ENCODE measurements around the gene HID1.
"Not testable (repeated sequence)": the region's sequence is repeated elsewhere in the genome, so short reads cannot be mapped to it uniquely, and the experiment has no call there.

The HID1 gene

GRCh38 chr17:74916136-74916850, 56.3 kb downstream of the HID1 start:
- no peak for DNase-seq (ENCODE audit: extremely low spot score)
- CTCF ChIA-PET = no interaction called here
- POLR2A ChIA-PET = interaction anchor here (1.8 kb wide), 1 partner anchor 43 kb away, joined by 7 read pairs; the partner anchor contains the start of gene FDXR
- TF ChIP-seq TARDBP (IDR thresholded peaks at IDR 0.05) (no peak), ELF4 (IDR thresholded peaks at IDR 0.05) (no peak), ZNF384 (IDR thresholded peaks at IDR 0.05) (no peak), FOXK2 (IDR thresholded peaks at IDR 0.05) (no peak), CTBP1 (IDR thresholded peaks at IDR 0.05; ENCODE audit: borderline replicate concordance) (no peak), LEF1 (IDR thresholded peaks at IDR 0.05; ENCODE audit: borderline replicate concordance) (no peak), HDGF (IDR thresholded peaks at IDR 0.05; ENCODE audit: borderline replicate concordance) (no peak), FOXA1 (IDR thresholded peaks at IDR 0.05) (no peak), SP1 (IDR thresholded peaks at IDR 0.05) (no peak)

GRCh38 chr17:74911423-74911822, 61.1 kb downstream of the HID1 start:
- CTCF ChIA-PET; POLR2A ChIA-PET; DNase-seq (ENCODE audit: extremely low spot score): not testable (repeated sequence)

DNA sequence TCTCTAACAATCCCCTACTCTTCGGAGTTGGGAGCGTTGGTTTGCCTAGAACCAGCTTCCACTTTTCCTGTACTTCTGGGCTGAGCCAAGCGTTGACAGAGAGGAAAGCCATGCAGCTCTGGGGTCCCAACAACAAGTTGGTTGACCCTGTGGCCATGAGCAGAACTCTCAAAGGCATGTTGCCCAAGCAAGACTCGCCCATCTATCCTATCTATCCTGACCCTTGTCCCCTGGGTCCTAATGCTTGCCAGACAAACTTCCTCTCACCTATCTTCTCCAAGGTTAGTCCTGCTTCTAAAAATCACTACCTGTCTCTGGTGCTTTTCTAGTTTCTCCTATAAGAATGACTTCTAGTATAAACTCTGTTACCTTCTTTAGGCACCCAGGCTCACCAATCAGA, 63.5 kb downstream of the HID1 start:
- CTCF ChIA-PET; DNase-seq (ENCODE audit: extremely low spot score): not testable (repeated sequence)
- POLR2A ChIA-PET = interaction anchor here (0.8 kb wide), 1 partner anchor 36 kb away, joined by 4 read pairs; no protein-coding TSS in a partner anchor

- no peak for DNase-seq (ENCODE audit: extremely low spot score)
- ChIA-PET CTCF (interaction anchor here (0.7 to 1.0 kb wide), 2 partner anchors 16 to 41 kb away, joined by 3 to 5 read pairs; no protein-coding TSS in a partner anchor), POLR2A (interaction anchor here (4.6 kb wide), 1 partner anchor 34 kb away, joined by 36 read pairs; the partner anchor contains the start of gene FDXR)
- TF ChIP-seq CTBP1 (IDR thresholded peaks at IDR 0.05; ENCODE audit: borderline replicate concordance) (no peak), FOXA1 (IDR thresholded peaks at IDR 0.05) (no peak), L3MBTL2 (conservative IDR thresholded peaks at IDR 0.05) (no peak), ZNF384 (IDR thresholded peaks at IDR 0.05) (no peak), SP1 (IDR thresholded peaks at IDR 0.05) (no peak), ARNT (IDR thresholded peaks at IDR 0.05) (no peak), NFRKB (IDR thresholded peaks at IDR 0.05) (no peak), ELF4 (IDR thresholded peaks at IDR 0.05) (no peak), PKNOX1 (IDR thresholded peaks at IDR 0.05) (no peak), BHLHE40 (IDR thresholded peaks at IDR 0.05; ENCODE audit: borderline replicate concordance) (no peak), HDGF (IDR thresholded peaks at IDR 0.05; ENCODE audit: borderline replicate concordance) (no peak)
These were observed 65.5 kb downstream of the HID1 start for GRCh38 chr17:74907012-74907411.

- POLR2A ChIA-PET = interaction anchor here (4.6 kb wide), 1 partner anchor 33 kb away, joined by 36 read pairs; the partner anchor contains the start of gene FDXR
- DNase-seq (ENCODE audit: extremely low spot score) = not testable (repeated sequence)
- CTCF ChIA-PET = interaction anchor here (0.6 to 1.0 kb wide), 3 partner anchors 15 to 41 kb away, joined by 3 to 5 read pairs (median 3); no protein-coding TSS in a partner anchor
- 0 out of 2 replicates have a peak, but pooled peaks have one; percentile 7 for TF ChIP-seq PKNOX1 (IDR thresholded peaks at IDR 0.05)
These were observed 66.3 kb downstream of the HID1 start for GRCh38 chr17:74906214-74906793.

GRCh38 chr17:74904687-74905409, 67.7 kb downstream of the HID1 start:
- CTCF ChIA-PET = no interaction called here
- POLR2A ChIA-PET = interaction anchor here (0.8 to 4.6 kb wide), 2 partner anchors 16 to 32 kb away, joined by 3 to 36 read pairs; partner anchors contain the start of gene FDXR
- TF ChIP-seq LEF1 (IDR thresholded peaks at IDR 0.05; ENCODE audit: borderline replicate concordance) = no peak
- no peak for TF ChIP-seq PKNOX1 (IDR thresholded peaks at IDR 0.05)
- no peak for TF ChIP-seq TARDBP (IDR thresholded peaks at IDR 0.05)
- TF ChIP-seq FOXM1 (IDR thresholded peaks at IDR 0.05; ENCODE audit: borderline replicate concordance) = no peak
- TF ChIP-seq HDGF (IDR thresholded peaks at IDR 0.05; ENCODE audit: borderline replicate concordance) = no peak
- no peak for TF ChIP-seq ELF4 (IDR thresholded peaks at IDR 0.05)
- TF ChIP-seq CTBP1 (IDR thresholded peaks at IDR 0.05; ENCODE audit: borderline replicate concordance) = no peak
- TF ChIP-seq ZNF384 (IDR thresholded peaks at IDR 0.05) = no peak
- no peak for TF ChIP-seq NFRKB (IDR thresholded peaks at IDR 0.05)
- TF ChIP-seq FOXK2 (IDR thresholded peaks at IDR 0.05) = no peak
- TF ChIP-seq BHLHE40 (IDR thresholded peaks at IDR 0.05; ENCODE audit: borderline replicate concordance) = no peak
- TF ChIP-seq SP1 (IDR thresholded peaks at IDR 0.05) = no peak
- TF ChIP-seq ARNT (IDR thresholded peaks at IDR 0.05) = no peak
- no peak for DNase-seq (ENCODE audit: extremely low spot score)
